ENCODE data around the gene KDELR1. TPM values are rescaled to one million over a fixed set of nuclear protein-coding genes. Genes with fewer than 3 reads are reported as not detected.

The KDELR1 gene
- total RNA-seq, 1 donor from 2014 or later, result 138 TPM

DNA sequence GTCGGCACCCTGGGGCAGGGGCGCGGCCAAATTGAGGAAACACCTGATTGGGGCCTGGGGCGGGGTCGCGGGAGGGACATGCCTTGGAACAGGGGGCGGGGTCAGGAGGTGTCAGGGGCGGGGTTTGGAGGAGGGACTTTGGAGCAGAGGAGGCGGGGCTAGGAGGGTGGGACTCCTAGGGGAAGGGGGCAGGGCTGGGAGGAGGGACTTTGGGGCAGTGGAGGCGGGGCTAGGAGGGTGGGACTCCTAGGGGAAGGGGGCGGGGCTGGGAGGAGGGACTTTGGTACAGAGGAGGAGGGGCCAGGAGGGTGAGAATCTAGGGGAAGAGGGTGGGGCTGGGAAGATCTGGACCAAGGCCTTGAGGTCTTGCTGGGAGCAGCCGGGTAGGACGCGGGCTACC lies 24.0 kb upstream of the KDELR1 start:
- peak; percentile 87 for DNase-seq

DNA sequence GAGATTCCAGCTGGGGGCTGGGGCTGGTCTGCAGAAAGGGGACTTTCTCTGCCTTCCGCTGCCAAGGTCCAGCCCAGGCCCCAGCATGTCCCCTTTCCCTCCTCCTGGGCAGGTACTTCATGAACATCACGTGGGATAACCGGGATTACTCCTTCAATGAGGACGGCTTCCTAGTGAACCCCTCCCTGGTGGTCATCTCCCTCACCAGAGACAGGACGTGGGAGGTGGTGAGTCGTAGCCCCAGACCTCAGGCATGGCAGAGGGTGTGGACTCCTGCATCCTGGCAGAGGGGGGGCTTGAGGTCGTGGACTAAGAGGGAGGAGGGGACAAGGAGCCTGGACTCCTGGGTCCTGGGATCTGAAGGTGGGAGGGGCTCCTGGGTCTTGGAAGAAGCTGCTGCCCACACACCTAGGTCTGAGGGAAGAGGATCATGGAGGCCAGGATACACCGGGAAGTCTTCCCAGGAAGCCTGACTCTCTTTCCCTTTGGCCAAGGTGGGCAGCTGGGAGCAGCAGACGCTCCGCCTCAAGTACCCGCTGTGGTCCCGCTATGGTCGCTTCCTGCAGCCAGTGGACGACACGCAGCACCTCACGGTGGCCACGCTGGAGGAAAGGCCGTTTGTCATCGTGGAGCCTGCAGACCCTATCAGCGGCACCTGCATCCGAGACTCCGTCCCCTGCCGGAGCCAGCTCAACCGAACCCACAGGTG lies 22.7 kb upstream of the KDELR1 start:
- no peak overlapping the region for H3K27ac ChIP-seq
- no peaks in the 10 kb centered on the region for H3K9me3 ChIP-seq
- no peaks in the 10 kb centered on the region for H3K4me1 ChIP-seq
- H3K4me3 ChIP-seq, result no peak overlapping the region
- peaks cover 31% of the 10 kb centered on the region for H3K27me3 ChIP-seq
- TF ChIP-seq, protein P1, sequence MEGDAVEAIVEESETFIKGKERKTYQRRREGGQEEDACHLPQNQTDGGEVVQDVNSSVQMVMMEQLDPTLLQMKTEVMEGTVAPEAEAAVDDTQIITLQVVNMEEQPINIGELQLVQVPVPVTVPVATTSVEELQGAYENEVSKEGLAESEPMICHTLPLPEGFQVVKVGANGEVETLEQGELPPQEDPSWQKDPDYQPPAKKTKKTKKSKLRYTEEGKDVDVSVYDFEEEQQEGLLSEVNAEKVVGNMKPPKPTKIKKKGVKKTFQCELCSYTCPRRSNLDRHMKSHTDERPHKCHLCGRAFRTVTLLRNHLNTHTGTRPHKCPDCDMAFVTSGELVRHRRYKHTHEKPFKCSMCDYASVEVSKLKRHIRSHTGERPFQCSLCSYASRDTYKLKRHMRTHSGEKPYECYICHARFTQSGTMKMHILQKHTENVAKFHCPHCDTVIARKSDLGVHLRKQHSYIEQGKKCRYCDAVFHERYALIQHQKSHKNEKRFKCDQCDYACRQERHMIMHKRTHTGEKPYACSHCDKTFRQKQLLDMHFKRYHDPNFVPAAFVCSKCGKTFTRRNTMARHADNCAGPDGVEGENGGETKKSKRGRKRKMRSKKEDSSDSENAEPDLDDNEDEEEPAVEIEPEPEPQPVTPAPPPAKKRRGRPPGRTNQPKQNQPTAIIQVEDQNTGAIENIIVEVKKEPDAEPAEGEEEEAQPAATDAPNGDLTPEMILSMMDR (IDR thresholded peaks at IDR 0.05), result no peak
- intact Hi-C loops (cut with DNase I), result no loop called here
- no peaks in the 10 kb centered on the region for H3K36me3 ChIP-seq
- DNase-seq (peak; percentile 59), ATAC-seq (no peak)

More for the DNA sequence above, 24.0 kb upstream of the KDELR1 start:
- Histone ChIP-seq H3K4me3 (peak overlapping the region; percentile 19), H3K9me3 (no peaks in the 10 kb centered on the region), H3K27ac (no peak overlapping the region), H3K36me3 (no peaks in the 10 kb centered on the region), H3K27me3 (peaks cover 31% of the 10 kb centered on the region), H3K4me1 (no peaks in the 10 kb centered on the region)
- peak; percentile 96 for ATAC-seq
- TF ChIP-seq, protein P1 (IDR thresholded peaks at IDR 0.05), result no peak
- intact Hi-C loops (cut with DNase I), result no loop called here

DNA sequence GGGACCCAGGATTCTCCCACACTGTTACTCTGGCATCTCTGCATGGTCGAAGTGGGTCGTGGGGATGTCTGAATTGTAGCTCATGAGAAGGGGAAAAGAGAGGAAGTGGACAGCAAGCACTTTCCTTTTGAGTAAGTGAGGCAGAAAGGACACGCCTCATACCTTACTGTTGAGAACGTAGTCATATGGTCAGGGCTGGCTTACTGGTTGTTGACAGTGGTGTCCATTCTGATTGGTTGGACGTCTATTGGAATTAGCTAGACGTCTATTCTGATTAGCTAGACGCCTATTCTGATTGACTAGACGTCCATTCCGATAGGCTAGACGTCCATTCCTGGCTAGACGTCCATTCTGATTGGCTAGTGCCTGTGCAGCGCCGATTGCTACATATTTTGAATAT lies 14.5 kb upstream of the KDELR1 start:
- Histone ChIP-seq H3K27me3 (peaks cover 4% of the 10 kb centered on the region), H3K4me3 (no peak overlapping the region), H3K9me3 (no peaks in the 10 kb centered on the region), H3K4me1 (no peaks in the 10 kb centered on the region), H3K27ac (no peak overlapping the region), H3K36me3 (no peaks in the 10 kb centered on the region)
- ATAC-seq, result no peak
- DNase-seq, result no peak
- TF ChIP-seq, protein P1 (IDR thresholded peaks at IDR 0.05), result no peak
- intact Hi-C loops (cut with DNase I), result no loop called here

DNA sequence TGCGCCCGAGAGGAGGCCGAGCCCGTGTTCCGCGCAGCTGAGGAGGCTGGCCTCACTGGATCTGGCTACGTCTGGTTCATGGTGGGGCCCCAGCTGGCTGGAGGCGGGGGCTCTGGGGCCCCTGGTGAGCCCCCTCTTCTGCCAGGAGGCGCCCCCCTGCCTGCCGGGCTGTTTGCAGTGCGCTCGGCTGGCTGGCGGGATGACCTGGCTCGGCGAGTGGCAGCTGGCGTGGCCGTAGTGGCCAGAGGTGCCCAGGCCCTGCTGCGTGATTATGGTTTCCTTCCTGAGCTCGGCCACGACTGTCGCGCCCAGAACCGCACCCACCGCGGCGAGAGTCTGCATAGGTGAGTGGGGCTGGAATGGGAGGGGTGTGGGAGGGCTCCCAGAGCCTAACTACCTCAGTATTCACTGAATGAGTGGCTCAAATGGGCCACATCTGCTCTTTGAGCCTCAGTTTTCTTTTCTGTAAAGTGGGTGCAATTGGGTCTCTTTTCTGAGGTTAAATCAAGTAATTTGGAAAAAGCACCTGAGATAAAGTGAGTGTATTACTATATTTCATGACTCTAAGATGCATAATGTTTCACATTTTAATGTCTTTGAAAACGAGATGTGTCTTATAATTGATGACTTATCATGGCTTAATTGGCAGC lies 13.8 kb upstream of the KDELR1 start:
- ATAC-seq (no peak), DNase-seq (no peak)
- Histone ChIP-seq H3K36me3 (no peaks in the 10 kb centered on the region), H3K9me3 (no peaks in the 10 kb centered on the region), H3K4me1 (no peaks in the 10 kb centered on the region), H3K27me3 (peaks cover 4% of the 10 kb centered on the region), H3K4me3 (no peak overlapping the region), H3K27ac (no peak overlapping the region)
- intact Hi-C loops (cut with DNase I), result no loop called here
- TF ChIP-seq, protein P1 (IDR thresholded peaks at IDR 0.05), result no peak

DNA sequence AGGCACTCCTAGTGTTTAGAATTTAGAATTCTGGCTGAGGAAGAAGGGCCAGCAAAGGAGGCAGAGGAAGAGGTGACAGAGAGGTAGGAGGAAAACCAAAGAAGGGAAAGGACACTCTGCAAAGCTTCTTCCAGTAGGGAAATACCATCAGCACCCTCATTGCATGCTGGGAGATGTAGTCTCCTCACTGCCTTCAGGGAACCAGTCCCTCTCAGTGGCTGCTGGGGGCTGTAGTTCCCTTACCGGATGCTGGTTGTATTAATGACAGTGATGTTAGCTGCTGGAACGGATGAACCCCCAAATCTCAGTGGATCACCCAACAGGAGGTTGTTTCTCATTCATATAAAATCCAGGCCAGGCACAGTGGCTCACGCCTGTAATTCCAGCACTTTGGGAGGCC lies 12.3 kb upstream of the KDELR1 start:
- intact Hi-C loops (cut with DNase I), result no loop called here
- no peaks in the 10 kb centered on the region for H3K4me1 ChIP-seq
- TF ChIP-seq, protein P1 (IDR thresholded peaks at IDR 0.05), result no peak
- H3K36me3 ChIP-seq, result no peaks in the 10 kb centered on the region
- H3K27ac ChIP-seq, result no peak overlapping the region
- no peaks in the 10 kb centered on the region for H3K9me3 ChIP-seq
- no peak overlapping the region for H3K4me3 ChIP-seq
- H3K27me3 ChIP-seq, result peaks cover 4% of the 10 kb centered on the region
- DNase-seq (no peak), ATAC-seq (peak; percentile 60)

Measured in upper lobe of right lung (tissue), 1 donor.